GM18907 (cell line): ENCODE results near the gene C1orf35.
"Not testable (repeated sequence)": the region's sequence is repeated elsewhere in the genome, so short reads cannot be mapped to it uniquely, and the experiment has no call there.

Source experiments
- ATAC-seq: cut with Tn5 transposase; IDR thresholded peaks from one replicate; pipeline ENCODE4 v1.9.1; 2021; ENCODE audit warnings: mild to moderate bottlenecking, moderate library complexity; ENCODE audit not compliant: unreplicated experiment

C1orf35 gene

GRCh38 chr1:228142701-228143136 is 39.6 kb upstream of the C1orf35 start:
- ATAC-seq: no peak

DNA sequence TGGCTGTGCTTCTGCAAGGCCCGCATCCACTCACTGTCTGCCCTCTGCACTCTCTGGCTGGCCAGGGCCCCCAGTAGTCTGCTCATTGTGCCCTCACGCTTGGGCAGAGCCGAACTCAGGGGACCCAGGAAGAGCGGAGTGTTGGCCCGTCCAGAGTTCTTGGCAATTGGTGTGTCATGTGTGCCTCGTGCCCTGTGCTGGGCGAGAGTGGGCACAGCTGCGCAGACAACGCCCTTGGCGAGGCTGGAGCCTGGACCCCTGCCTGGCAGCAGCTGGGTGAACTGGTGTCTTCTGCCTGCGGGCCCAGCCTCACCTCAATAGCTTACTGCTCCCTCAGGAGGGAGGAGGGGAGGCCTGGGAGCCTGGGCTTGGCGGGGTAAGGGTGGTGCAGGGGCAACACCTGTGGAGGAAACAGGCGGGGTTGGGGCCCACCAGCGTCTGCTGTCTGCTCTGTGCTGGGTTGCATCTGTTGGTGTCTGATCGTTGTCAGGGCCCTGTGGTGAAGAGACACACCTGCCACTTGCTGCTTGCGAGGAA is 39.1 kb upstream of the C1orf35 start:
- no peak for ATAC-seq

DNA sequence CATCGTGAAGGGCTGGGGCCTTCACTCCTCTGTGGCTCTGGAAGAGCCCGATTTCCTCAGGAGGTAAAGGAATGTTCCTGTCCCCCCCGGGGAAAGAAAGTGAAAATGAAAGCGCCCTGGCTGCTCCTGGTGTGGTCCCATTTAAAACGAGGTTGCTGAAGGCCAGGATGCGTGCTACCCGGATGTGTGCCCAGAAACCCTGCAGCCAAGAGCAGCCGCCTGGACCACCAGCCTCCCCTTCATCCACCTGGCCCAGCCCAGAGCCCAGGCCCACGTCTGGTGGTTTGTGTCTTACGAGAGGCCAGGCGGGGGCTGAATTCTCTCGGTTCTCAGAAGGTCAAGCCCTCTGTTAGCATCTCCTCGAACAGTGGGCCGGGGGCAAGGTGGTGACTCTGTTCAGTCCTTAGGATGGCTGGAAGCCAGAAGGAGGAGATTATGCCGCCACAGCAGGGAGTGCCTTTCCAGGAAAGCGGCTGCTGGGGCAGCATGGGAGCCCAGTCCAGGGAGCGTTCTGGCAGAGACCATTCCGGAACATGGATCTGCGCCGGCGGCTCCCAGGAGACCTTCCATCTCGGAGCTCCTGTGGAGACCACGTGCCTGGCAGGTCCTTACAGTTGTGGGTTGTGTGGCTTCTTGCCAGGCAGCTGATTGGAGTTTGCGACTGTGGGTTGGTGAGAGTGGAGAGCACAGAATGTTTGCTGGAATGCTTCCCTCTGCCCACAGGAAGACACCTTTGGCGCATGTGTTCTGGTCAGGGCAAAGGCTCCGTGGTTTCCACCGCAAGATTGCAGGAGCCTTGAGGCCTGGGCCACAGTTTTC is 38.3 kb upstream of the C1orf35 start:
- no peak for ATAC-seq

GRCh38 chr1:228140724-228141225 is 37.6 kb upstream of the C1orf35 start:
- no peak for ATAC-seq

DNA sequence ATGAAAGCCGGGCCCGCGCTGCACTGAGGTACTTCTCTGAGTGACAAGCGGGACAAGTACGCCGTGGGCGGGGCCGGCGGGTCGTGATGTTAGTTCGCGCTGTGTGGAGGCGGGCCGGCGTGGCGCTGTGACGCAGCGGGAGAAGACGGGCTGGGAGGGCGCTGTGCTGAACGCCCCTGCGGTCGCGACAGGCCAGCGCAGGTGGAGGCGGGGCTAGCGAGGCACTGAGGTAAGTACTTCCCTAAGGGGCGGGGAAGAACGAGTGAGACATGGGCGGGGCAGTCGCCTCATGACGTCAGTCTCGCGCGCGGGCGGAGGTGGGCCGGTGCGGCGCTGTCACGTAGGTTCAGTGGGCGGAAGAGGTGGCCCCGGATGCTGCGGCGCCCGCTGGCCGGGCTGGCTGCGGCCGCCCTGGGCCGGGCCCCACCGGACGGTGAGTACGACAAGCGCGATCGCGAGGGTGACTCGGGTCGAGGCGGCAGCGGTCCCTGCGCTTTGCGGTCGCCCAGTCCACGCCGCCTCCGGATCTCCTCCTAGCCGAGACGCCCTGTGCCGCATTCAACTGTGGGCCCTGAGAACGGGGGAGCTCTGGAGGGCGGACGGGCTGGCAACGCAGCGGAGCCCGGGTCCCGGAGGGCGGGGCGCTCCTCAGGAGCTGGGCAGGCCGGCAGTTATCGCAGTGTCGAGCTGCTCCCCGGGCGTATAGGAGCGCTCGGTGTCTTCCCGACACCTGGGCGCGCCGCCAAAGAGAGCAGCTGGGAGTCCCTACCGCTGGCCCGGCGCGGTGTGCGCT is 37.0 kb upstream of the C1orf35 start, which contains the start of gene GUK1:
TSS of gene GUK1 (plus strand) at position 349 of the 793 bp plus-strand sequence. CDS start at position 373, 24 bp downstream.
- peak; percentile 93 for ATAC-seq

DNA sequence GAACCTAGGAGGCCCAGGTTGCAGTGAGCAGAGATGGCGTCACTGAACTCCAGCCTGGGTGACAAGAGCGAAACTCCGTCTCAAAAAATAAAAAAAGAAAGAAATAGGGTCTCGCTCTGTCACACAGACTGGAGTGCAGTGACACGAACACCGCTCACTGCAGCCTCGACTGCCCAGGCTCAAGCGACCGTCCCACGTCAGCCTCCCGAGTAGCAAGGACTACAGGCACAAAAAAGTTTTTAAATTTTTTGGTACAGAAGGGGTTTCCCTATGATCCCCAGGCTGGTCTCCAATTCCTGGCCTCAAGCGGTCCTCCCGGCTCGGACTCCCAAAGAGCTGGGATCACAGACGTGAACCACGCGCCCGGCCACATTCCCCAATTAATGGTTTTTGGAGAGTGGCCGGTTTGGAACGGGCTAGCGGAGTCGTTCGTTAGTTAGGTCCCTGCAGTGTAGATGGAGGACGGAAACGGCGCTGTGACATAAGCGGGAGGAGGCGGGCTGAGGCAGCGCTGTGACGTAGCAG is 36.3 kb upstream of the C1orf35 start:
- ATAC-seq: no peak

DNA sequence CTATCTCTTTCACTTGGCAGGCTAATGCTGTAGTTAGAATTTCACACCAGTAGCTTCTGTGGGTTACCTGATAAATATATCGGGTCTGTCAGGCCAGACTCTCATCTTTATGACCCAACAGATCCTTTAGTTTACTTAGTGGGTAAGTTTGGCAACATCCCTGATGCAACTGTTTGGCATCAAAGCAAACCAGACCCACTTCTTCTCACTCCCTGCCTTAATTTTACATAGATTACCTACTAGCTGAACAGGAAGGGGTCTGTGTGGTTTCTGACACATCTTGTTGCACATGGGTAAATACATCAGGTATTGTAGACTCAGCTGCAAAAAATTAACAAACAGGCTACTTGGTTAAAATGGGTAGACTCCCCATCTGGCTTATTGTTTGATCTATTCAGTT is 33.8 kb upstream of the C1orf35 start:
- ATAC-seq: no peak

GRCh38 chr1:228134591-228134990 is 31.5 kb upstream of the C1orf35 start:
- ATAC-seq: no peak

- ATAC-seq: no peak
Observed at GRCh38 chr1:228131766-228132165, 28.6 kb upstream of the C1orf35 start.

DNA sequence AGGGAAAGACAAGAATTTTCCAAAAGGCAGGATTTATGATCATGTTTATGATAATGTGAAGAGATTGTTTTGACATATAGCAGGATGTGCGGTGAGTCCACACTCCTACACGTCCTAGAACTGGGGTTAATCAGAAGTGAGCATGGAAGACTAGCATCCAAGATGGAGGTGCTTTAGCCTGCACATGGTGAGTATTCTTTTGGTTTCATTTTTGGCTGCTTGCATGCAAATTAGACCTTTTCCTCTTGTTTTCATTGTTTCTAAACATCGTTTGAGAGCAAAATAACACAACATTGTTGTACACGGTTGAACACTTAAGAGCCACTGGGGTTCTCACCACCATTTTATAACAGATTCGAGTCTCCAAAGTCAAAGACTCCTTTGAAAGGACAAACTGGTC is 22.1 kb upstream of the C1orf35 start:
- no peak for ATAC-seq

GRCh38 chr1:228123505-228123904 is 20.4 kb upstream of the C1orf35 start:
- no peak for ATAC-seq

- ATAC-seq: no peak
Observed at GRCh38 chr1:228122921-228123441, 19.9 kb upstream of the C1orf35 start.

DNA sequence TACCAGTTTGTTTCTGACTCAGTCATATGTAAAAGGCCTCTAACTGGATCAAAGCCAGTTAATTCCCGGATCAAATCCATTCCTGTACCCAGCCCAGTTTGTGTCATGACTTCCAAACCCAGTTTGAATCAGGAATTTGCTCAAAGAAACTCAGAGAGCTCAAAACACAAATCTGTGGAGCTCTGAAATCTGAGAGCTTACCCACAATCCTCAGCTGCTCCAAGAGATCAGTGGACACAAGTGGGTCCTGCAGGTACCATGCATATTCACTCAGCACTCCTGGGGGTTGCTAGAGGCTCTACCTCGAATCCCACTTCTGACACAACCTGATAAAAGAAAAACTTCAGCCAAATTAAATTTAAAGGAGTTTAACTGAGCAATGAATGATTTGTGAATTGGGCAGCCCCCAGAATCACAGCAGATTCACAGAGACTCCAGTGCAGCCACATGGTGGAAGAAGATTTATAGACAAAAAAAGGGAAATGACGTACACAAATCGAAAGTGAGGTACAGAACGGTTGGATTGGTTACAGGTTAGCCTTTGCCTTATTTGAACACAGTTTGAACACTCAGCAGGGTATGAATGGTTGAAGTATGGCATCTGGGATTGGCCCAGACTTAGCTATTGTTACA is 17.8 kb upstream of the C1orf35 start:
- no peak for ATAC-seq

DNA sequence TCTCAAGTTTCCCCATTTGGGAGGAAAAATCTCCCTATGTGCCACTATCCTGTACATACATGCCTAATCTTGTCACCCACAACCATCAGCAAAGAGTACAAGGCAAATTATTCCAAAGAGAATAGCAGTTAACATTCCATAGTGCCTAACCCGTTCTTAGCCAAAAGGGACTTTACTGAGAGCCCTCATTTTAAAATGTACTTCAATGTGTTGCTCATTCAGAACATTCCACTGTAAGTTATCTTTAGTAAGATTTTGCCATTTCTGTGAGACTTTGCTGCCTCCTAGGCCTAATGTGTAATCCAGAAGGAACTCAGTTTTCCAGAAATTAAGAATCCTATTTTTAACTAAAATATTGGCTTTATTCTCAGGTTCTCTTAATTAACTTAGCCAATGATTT is 17.2 kb upstream of the C1orf35 start:
- no peak for ATAC-seq

GRCh38 chr1:228118040-228118439 is 14.9 kb upstream of the C1orf35 start:
- ATAC-seq: no peak

DNA sequence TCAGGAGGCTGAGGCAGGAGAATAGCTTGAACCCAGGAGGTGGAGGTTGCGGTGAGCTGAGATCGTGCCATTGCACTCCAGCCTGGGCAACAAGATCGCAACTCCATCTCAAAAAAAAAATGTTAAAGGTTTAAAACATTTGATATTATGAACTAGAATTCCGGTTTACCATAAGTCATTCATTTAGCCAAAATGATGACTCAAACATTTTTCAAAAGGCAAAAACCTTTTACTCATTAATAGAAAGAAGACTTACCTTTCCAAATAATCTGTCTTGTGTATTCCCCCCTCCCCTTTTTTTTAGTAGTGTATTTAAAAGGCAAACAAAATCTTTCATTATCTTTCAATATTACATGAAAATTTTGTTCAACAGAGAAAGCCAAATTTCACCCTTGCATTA is 14.2 kb upstream of the C1orf35 start:
- ATAC-seq: no peak

GRCh38 chr1:228114827-228115226 is 11.7 kb upstream of the C1orf35 start:
- no peak for ATAC-seq

- no peak for ATAC-seq
Observed at GRCh38 chr1:228112617-228113016, 9.5 kb upstream of the C1orf35 start.

- ATAC-seq: no peak
Observed at GRCh38 chr1:228112167-228112566, 9.0 kb upstream of the C1orf35 start.

- not testable (repeated sequence) for ATAC-seq
Observed at GRCh38 chr1:228111315-228111714, 8.2 kb upstream of the C1orf35 start.

- no peak for ATAC-seq
Observed at GRCh38 chr1:228110556-228110955, 7.4 kb upstream of the C1orf35 start.
